Pancreas (tissue), 10 donors: ENCODE data around the gene TSGA10IP. TPM values are rescaled to one million over a fixed set of nuclear protein-coding genes. Genes with fewer than 3 reads are reported as not detected.

ENCODE experiments used
- ATAC-seq, 4 donors: fragments of 200-7000 bp; cut with Tn5 transposase; one replicate each; pipeline versions ENCODE4 v1.8.0 to v1.9.1; 2020; ENCODE audit warnings: mild to moderate bottlenecking in 4 of 4, moderate library complexity in 4 of 4
- DNase-seq, 6 donors: peaks; one replicate each; pipeline ENCODE4 v3.0.0-alpha.2; 2020
- FAIRE-seq: peaks from 2 replicates; lab custom pipeline; 2012; peaks lifted over from hg19 to GRCh38; lab: Jason Lieb, UNC
- H3K27ac ChIP-seq, 4 donors: fragments of 200-600 bp; sonication (generic); 1 replicate in 3 of 4; 2 replicates in 1 of 4; pipeline versions ENCODE4 v1.5.0 to v1.8.0; 2020
- H3K27me3 ChIP-seq, 4 donors: fragments of 200-600 bp; one replicate each; pipeline ENCODE4 v1.8.0; 2021
- H3K36me3 ChIP-seq, 3 donors: fragments of 200-600 bp; sonication (generic) in 1 of 3; one replicate each; pipeline versions ENCODE4 v1.5.0 to v1.8.0; 2020 to 2021
- H3K4me1 ChIP-seq, 3 donors: fragments of 200-600 bp; one replicate each; pipeline ENCODE4 v1.8.0; 2021
- H3K4me3 ChIP-seq, 4 donors: fragments of 200-600 bp; sonication (generic) in 2 of 4; one replicate each; pipeline versions ENCODE4 v1.5.0 to v1.8.0; 2020 to 2021
- H3K9me3 ChIP-seq, 4 donors: fragments of 200-600 bp; one replicate each; pipeline ENCODE4 v1.8.0; 2021
- CTCF ChIP-seq, 4 donors: fragments of 200-600 bp; sonication (generic) in 3 of 4; IDR thresholded peaks; one replicate each; pipeline versions ENCODE4 v1.5.0 to v1.8.0; 2021; ENCODE audit warnings: antibody characterized with exemption in 4 of 4
- WGBS, 2 donors: extraction: QIAGEN DNeasy Blood & Tissue Kit; methylation state at CpG; one replicate each; pipeline ENCODE4 v1.1.7; 2013; 5-methylcytosine and 5-hydroxymethylcytosine counted together
- intact Hi-C, 3 donors: fragments of 100-400 bp; cut with DNase I; formaldehyde crosslinking; loops; one replicate each; pipeline versions ENCODE4 v1.11.1 to v1.14.2; 2022
- polyA plus RNA-seq, 2 donors: library from polyadenylated mRNA; stranded (reverse); fragments of 200-250 nt; gene quantifications; one replicate each; pipeline ENCODE4 v1.2.3, GENCODE V29; 2013
- total RNA-seq, 6 donors: library from RNA; stranded (reverse); fragmentation: NEBNext Ultra II Directional in 4 of 6; extraction: Animal tissue kit (Norgen Biotek cat#: 25700) in 4 of 6; gene quantifications; one replicate each; pipeline versions ENCODE4 v1.2.1 to v1.2.4, GENCODE V29; 2021 to 2023
- donor health status: healthy with polysubstance abuse.
- donor health status: DM: no; HTN: no; CAD: no; lungs with moderate emphysema.
- donor health status: DM: no; HTN: no; CAD: no.
- donor health status: control.
- donor health status: control.
- donor health status: Bipolar disorder and iron deficiency.
- donor health status: DM: yes; HTN: yes; CAD: no.
- donor health status: DM: no; HTN: no; CAD: no.
- donor health status: DM: no; HTN: no; CAD: no.
- donor health status: DM: yes; HTN: yes; CAD: no.

TSGA10IP gene
- total and polyA plus RNA-seq, 8 donors, result 0.19 TPM; not detected in 7

- no peaks in the 10 kb centered on the region for H3K36me3 ChIP-seq
- H3K4me3 ChIP-seq, result no peak overlapping the region
- no peak for DNase-seq
- peaks cover 0 to 25% (median 12%) of the 10 kb centered on the region in 3 donors for H3K4me1 ChIP-seq
- no peak overlapping the region for H3K27ac ChIP-seq
- TF ChIP-seq CTCF (IDR thresholded peaks at IDR 0.05), result no peak
- H3K27me3 ChIP-seq, result no peaks in the 10 kb centered on the region
- FAIRE-seq, result no peak
- intact Hi-C loops, result no loop called here
- ATAC-seq, result no peak
- no peaks in the 10 kb centered on the region for H3K9me3 ChIP-seq
- 89 to 97% methylated on average over 3 of the region's 3 CpGs for WGBS, 2 donors
Measured at GRCh38 chr11:65917077-65917433, 28.2 kb upstream of the TSGA10IP start.

- H3K4me1 ChIP-seq, result peaks cover 0 to 25% (median 12%) of the 10 kb centered on the region in 3 donors
- WGBS, 2 donors, result 69 to 78% methylated on average over 35 of the region's 35 CpGs
Measured at GRCh38 chr11:65917434-65918210, 27.7 kb upstream of the TSGA10IP start.

GRCh38 chr11:65918211-65919140 is 26.8 kb upstream of the TSGA10IP start, which contains the start of gene C11orf68:
Gene C11orf68 (minus strand): TSS chr11:65919062. CDS start chr11:65919031, 31 bp downstream.
- no peaks in the 10 kb centered on the region for H3K9me3 ChIP-seq
- DNase-seq (peak in 1 of 6 donors; percentile 59), FAIRE-seq (no peak), ATAC-seq (no peak)
- no peak for TF ChIP-seq CTCF (IDR thresholded peaks at IDR 0.05)
- H3K4me1 ChIP-seq, result peaks cover 0 to 25% (median 12%) of the 10 kb centered on the region in 3 donors
- peak within 1 kb of the TSS; percentile 63 to 85 (median 82) for H3K27ac ChIP-seq
- H3K4me3 ChIP-seq, result peak within 1 kb of the TSS; percentile 95 to 98 (median 97)
- H3K36me3 ChIP-seq, result no peaks in the 10 kb centered on the region
- intact Hi-C loops, result no loop called here
- 3 to 6% methylated on average over 45 to 77 of the region's 77 CpGs for WGBS, 2 donors
- no peaks in the 10 kb centered on the region for H3K27me3 ChIP-seq

More at GRCh38 chr11:65917434-65918210, 27.7 kb upstream of the TSGA10IP start:
- no peak for ATAC-seq
- peak overlapping the region; percentile 84 to 97 (median 92) for H3K4me3 ChIP-seq
- H3K27me3 ChIP-seq, result no peaks in the 10 kb centered on the region
- no peak for FAIRE-seq
- no peak overlapping the region for H3K27ac ChIP-seq
- TF ChIP-seq CTCF (IDR thresholded peaks at IDR 0.05), result no peak
- H3K9me3 ChIP-seq, result no peaks in the 10 kb centered on the region
- DNase-seq, result peak in 3 of 6 donors; percentile 38 to 82 (median 57)
- H3K36me3 ChIP-seq, result no peaks in the 10 kb centered on the region
- intact Hi-C loops, result no loop called here

GRCh38 chr11:65919141-65919572 is 26.1 kb upstream of the TSGA10IP start, which contains the start of gene DRAP1:
Gene DRAP1 (plus strand): TSS chr11:65919426. CDS start chr11:65919502, 76 bp downstream.
- intact Hi-C loops, result no loop called here
- H3K36me3 ChIP-seq, result no peaks in the 10 kb centered on the region
- TF ChIP-seq CTCF (IDR thresholded peaks at IDR 0.05), result no peak
- peak; percentile 99 to 100 (median 100) for DNase-seq
- no peaks in the 10 kb centered on the region for H3K9me3 ChIP-seq
- peak; percentile 91 to 95 (median 93) for ATAC-seq
- peaks cover 0 to 25% (median 12%) of the 10 kb centered on the region in 3 donors for H3K4me1 ChIP-seq
- peak within 1 kb of the TSS; percentile 95 to 98 (median 97) for H3K4me3 ChIP-seq
- no peak for FAIRE-seq
- WGBS, 2 donors, result 0 to 1% methylated on average over 36 to 59 of the region's 59 CpGs
- no peaks in the 10 kb centered on the region for H3K27me3 ChIP-seq
- H3K27ac ChIP-seq, result peak within 1 kb of the TSS; percentile 63 to 85 (median 82)
